ENCODE measurements around the gene MROH2A.
"Not testable (repeated sequence)": the region's sequence is repeated elsewhere in the genome, so short reads cannot be mapped to it uniquely, and the experiment has no call there.

Gene MROH2A

GRCh38 chr2:233867993-233868532 is 89.9 kb downstream of the MROH2A start, which contains the start of gene MSL3B:
TSS of gene MSL3B (minus strand) at chr2:233868386.
- peak; percentile 77 for DNase-seq

GRCh38 chr2:233871432-233871831 is 93.3 kb downstream of the MROH2A start:
- H3K4me1 ChIP-seq: no peaks in the 10 kb centered on the region
- no peaks in the 10 kb centered on the region for H3K27me3 ChIP-seq
- TF ChIP-seq CTCF (IDR thresholded peaks at IDR 0.05; ENCODE audit: low read depth, low read length): no peak
- DNase-seq: no peak
- H3K9me3 ChIP-seq: no peaks in the 10 kb centered on the region
- no peak overlapping the region for H3K4me3 ChIP-seq (ENCODE audit: low read depth, low read length)
- H3K36me3 ChIP-seq: peaks cover 6% of the 10 kb centered on the region

More at GRCh38 chr2:233867993-233868532, 89.9 kb downstream of the MROH2A start, which contains the start of gene MSL3B:
- Histone ChIP-seq H3K27me3 (no peaks in the 10 kb centered on the region), H3K36me3 (peaks cover 12% of the 10 kb centered on the region), H3K4me3 (ENCODE audit: low read depth, low read length) (peak within 1 kb of the TSS; percentile 69), H3K4me1 (no peaks in the 10 kb centered on the region), H3K9me3 (no peaks in the 10 kb centered on the region)
- no peak for TF ChIP-seq CTCF (IDR thresholded peaks at IDR 0.05; ENCODE audit: low read depth, low read length)

GRCh38 chr2:233872125-233872524 is 94.0 kb downstream of the MROH2A start:
- not testable (repeated sequence) for H3K4me3 ChIP-seq (ENCODE audit: low read depth, low read length); H3K4me1 ChIP-seq; H3K36me3 ChIP-seq; DNase-seq; H3K27me3 ChIP-seq; H3K9me3 ChIP-seq

GRCh38 chr2:233882353-233882752 is 104.2 kb downstream of the MROH2A start:
- no peak for DNase-seq
- no peak for TF ChIP-seq CTCF (IDR thresholded peaks at IDR 0.05; ENCODE audit: low read depth, low read length)
- Histone ChIP-seq H3K36me3 (no peaks in the 10 kb centered on the region), H3K4me1 (no peaks in the 10 kb centered on the region), H3K9me3 (no peaks in the 10 kb centered on the region), H3K4me3 (ENCODE audit: low read depth, low read length) (no peak overlapping the region), H3K27me3 (no peaks in the 10 kb centered on the region)

Data from BE2C (cell line).